ENCODE data around the gene KCNJ10. TPM values are rescaled to one million over a fixed set of nuclear protein-coding genes. Genes with fewer than 3 reads are reported as not detected.
A peak's percentile ranks its signal among the peaks of the same experiment; 100 is the strongest.
"Not testable (repeated sequence)": the region's sequence is repeated elsewhere in the genome, so short reads cannot be mapped to it uniquely, and the experiment has no call there.

KCNJ10 gene
- total RNA-seq, 1 donor from 2014 or later: not detected

GRCh38 chr1:160115545-160116282 lies 45.8 kb upstream of the KCNJ10 start, which contains the start of gene ATP1A2:
Gene ATP1A2 (plus strand): TSS chr1:160115759. CDS start chr1:160115862, 103 bp downstream.
- peaks cover 57% of the 10 kb centered on the region for H3K4me1 Mint-ChIP-seq (ENCODE audit: unreplicated experiment)

GRCh38 chr1:160114085-160114484 lies 44.1 kb upstream of the KCNJ10 start:
- Mint-ChIP-seq H3K27me3 (peaks cover 21% of the 10 kb centered on the region), H3K27ac (no peak overlapping the region), H3K36me3 (no peaks in the 10 kb centered on the region), H3K4me3 (no peak overlapping the region), H3K4me1 (ENCODE audit: unreplicated experiment) (peaks cover 65% of the 10 kb centered on the region), H3K9me3 (no peaks in the 10 kb centered on the region)
- no peak for TF ChIP-seq CTCF (conservative IDR thresholded peaks at IDR 0.05)
- no peak for DNase-seq (ENCODE audit: extremely low spot score, unreplicated experiment)

More at GRCh38 chr1:160115545-160116282, 45.8 kb upstream of the KCNJ10 start, which contains the start of gene ATP1A2:
- no peak for TF ChIP-seq CTCF (conservative IDR thresholded peaks at IDR 0.05)
- no peak for DNase-seq (ENCODE audit: extremely low spot score, unreplicated experiment)
- Mint-ChIP-seq H3K27me3 (peaks cover 20% of the 10 kb centered on the region), H3K4me3 (peak within 1 kb of the TSS; percentile 36), H3K9me3 (no peaks in the 10 kb centered on the region), H3K27ac (no peak within 1 kb of the TSS), H3K36me3 (no peaks in the 10 kb centered on the region)

GRCh38 chr1:160113407-160113806 lies 43.4 kb upstream of the KCNJ10 start:
- DNase-seq (ENCODE audit: extremely low spot score, unreplicated experiment): no peak
- peaks cover 21% of the 10 kb centered on the region for H3K27me3 Mint-ChIP-seq
- TF ChIP-seq CTCF (conservative IDR thresholded peaks at IDR 0.05): peak; percentile 52
- no peak overlapping the region for H3K27ac Mint-ChIP-seq
- no peak overlapping the region for H3K4me3 Mint-ChIP-seq
- no peaks in the 10 kb centered on the region for H3K9me3 Mint-ChIP-seq
- peaks cover 67% of the 10 kb centered on the region for H3K4me1 Mint-ChIP-seq (ENCODE audit: unreplicated experiment)
- no peaks in the 10 kb centered on the region for H3K36me3 Mint-ChIP-seq

GRCh38 chr1:160112357-160112756 lies 42.4 kb upstream of the KCNJ10 start:
- no peak for TF ChIP-seq CTCF (conservative IDR thresholded peaks at IDR 0.05)
- Mint-ChIP-seq H3K27me3 (peaks cover 17% of the 10 kb centered on the region), H3K4me1 (ENCODE audit: unreplicated experiment) (peaks cover 60% of the 10 kb centered on the region), H3K9me3 (no peaks in the 10 kb centered on the region), H3K27ac (peak overlapping the region; percentile 50), H3K4me3 (no peak overlapping the region), H3K36me3 (no peaks in the 10 kb centered on the region)
- DNase-seq (ENCODE audit: extremely low spot score, unreplicated experiment): no peak

- not testable (repeated sequence) for H3K27ac Mint-ChIP-seq; H3K36me3 Mint-ChIP-seq; H3K9me3 Mint-ChIP-seq; DNase-seq (ENCODE audit: extremely low spot score, unreplicated experiment); H3K4me3 Mint-ChIP-seq
- H3K4me1 Mint-ChIP-seq (ENCODE audit: unreplicated experiment): peaks cover 61% of the 10 kb centered on the region
- H3K27me3 Mint-ChIP-seq: peaks cover 12% of the 10 kb centered on the region
These were observed 41.5 kb upstream of the KCNJ10 start for GRCh38 chr1:160111462-160111861.

- Mint-ChIP-seq H3K4me3 (peak overlapping the region; percentile 41), H3K27me3 (peaks cover 9% of the 10 kb centered on the region), H3K27ac (no peak overlapping the region), H3K9me3 (no peaks in the 10 kb centered on the region), H3K36me3 (no peaks in the 10 kb centered on the region), H3K4me1 (ENCODE audit: unreplicated experiment) (peaks cover 54% of the 10 kb centered on the region)
- no peak for TF ChIP-seq CTCF (conservative IDR thresholded peaks at IDR 0.05)
- no peak for DNase-seq (ENCODE audit: extremely low spot score, unreplicated experiment)
These were observed 39.7 kb upstream of the KCNJ10 start for GRCh38 chr1:160109686-160110085.

All from type B pancreatic cell (in vitro differentiated cells).